GM12878 (cell line): ENCODE data around the gene CYREN. TPM values are rescaled to one million over a fixed set of nuclear protein-coding genes. Genes with fewer than 3 reads are reported as not detected.

ENCODE experiments used
- BCL11A ChIP-seq: IDR thresholded peaks from 2 replicates; pipeline ENCODE4 v1.6.1; 2011; ENCODE audit warnings: low read depth, low read length
- CREM ChIP-seq: IDR thresholded peaks from 2 replicates; pipeline ENCODE4 v1.6.1; 2014; ENCODE audit warnings: antibody characterized with exemption, low read depth
- KLF5 ChIP-seq: fragments of 450-650 bp; IDR thresholded peaks from 2 replicates; pipeline ENCODE4 v1.6.1; 2014; ENCODE audit warnings: mild to moderate bottlenecking; ENCODE audit not compliant: partially characterized antibody
- NFYA ChIP-seq: IDR thresholded peaks from 2 replicates; pipeline ENCODE4 v1.6.1; 2011; ENCODE audit warnings: low read depth, mild to moderate bottlenecking, low read length, improper control_type of control experiment, borderline replicate concordance
- WRNIP1 ChIP-seq: IDR thresholded peaks from 2 replicates; pipeline ENCODE4 v1.6.1; 2011; ENCODE audit warnings: low read depth, low read length, improper control_type of control experiment, borderline replicate concordance
- polyA plus RNA-seq, 11 experiments: library from polyadenylated mRNA; depleted of rRNA in 4 of 11; unstranded in 6 of 11; stranded (reverse) in 5 of 11; fragments of >200 nt; fragmentation: Nextera tagmentation in 4 of 11; fragmentation: Illumina TruSeq in 1 of 11; extraction: Ambion mirVana in 4 of 11; extraction: Trizol in 1 of 11; gene quantifications; 1 replicate in 1 of 11; 2 replicates in 10 of 11; pipeline versions ENCODE4 v1.2.1 to v1.2.3, GENCODE V29; 2011 to 2016; ENCODE audit warnings: inconsistent platforms in 2 of 11, missing spikeins in 2 of 11, low read depth in 1 of 11
- total RNA-seq, 4 experiments: library from RNA; depleted of rRNA in 3 of 4; stranded (reverse); fragments of >200 nt in 3 of 4; fragmentation: Illumina TruSeq in 1 of 4; extraction: Trizol in 1 of 4; gene quantifications; 2 replicates each; pipeline versions ENCODE4 v1.2.1 to v1.2.3, GENCODE V29; 2013 to 2021
- TF ChIP-seq, protein P1 (sequence below): IDR thresholded peaks from 2 replicates; pipeline ENCODE4 v1.6.1; 2012; ENCODE audit warnings: low read length, inconsistent platforms
- TF ChIP-seq, protein P2 (sequence below), 3 experiments: IDR thresholded peaks in 2 of 3; conservative IDR thresholded peaks in 1 of 3; 2 replicates each; pipeline ENCODE4 v1.5.1; 2011; ENCODE audit warnings: low read depth in 3 of 3, low read length in 3 of 3, mild to moderate bottlenecking in 3 of 3, control low read depth in 2 of 3, moderate library complexity in 2 of 3, inconsistent platforms in 1 of 3, mixed read lengths in 1 of 3; ENCODE audit not compliant: control insufficient read depth in 2 of 3, insufficient read depth in 1 of 3; ENCODE audit errors: extremely low read depth in 1 of 3
- TF ChIP-seq, protein P3 (sequence below): fragments of 450-650 bp; IDR thresholded peaks from 2 replicates; pipeline ENCODE4 v1.6.1; 2014; ENCODE audit warnings: mild to moderate bottlenecking
- TF ChIP-seq, protein P4 (sequence below): fragments of 450-650 bp; IDR thresholded peaks from 2 replicates; pipeline ENCODE4 v1.6.1; 2017; ENCODE audit warnings: mild to moderate bottlenecking

Gene CYREN
- total and polyA plus RNA-seq, 10 of the 15 experiments (the other 5 are each of a cell fraction or from before 2014, with no cell fraction given), result 8.7 to 64.3 (median 55.7) TPM

DNA sequence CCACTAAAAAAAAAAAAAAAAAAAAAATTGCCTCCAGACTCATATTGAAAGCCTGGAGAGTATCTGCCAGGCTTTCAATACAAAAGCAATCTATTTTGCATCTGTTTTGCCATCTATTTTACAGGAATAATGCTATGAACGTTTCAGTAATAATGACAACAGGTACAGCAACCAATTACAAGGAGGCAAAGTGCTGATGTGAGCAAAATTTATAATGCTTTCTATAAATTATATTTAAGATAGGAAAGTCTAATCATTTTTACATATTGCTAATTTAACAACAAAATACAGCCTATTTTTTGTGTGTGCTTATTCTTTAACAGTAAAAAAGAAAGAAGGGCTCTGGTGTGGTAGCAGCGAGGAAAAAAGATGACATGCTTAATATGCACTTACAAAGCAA, 30.8 kb upstream of the CYREN start (continued):
- TF ChIP-seq, protein P1, sequence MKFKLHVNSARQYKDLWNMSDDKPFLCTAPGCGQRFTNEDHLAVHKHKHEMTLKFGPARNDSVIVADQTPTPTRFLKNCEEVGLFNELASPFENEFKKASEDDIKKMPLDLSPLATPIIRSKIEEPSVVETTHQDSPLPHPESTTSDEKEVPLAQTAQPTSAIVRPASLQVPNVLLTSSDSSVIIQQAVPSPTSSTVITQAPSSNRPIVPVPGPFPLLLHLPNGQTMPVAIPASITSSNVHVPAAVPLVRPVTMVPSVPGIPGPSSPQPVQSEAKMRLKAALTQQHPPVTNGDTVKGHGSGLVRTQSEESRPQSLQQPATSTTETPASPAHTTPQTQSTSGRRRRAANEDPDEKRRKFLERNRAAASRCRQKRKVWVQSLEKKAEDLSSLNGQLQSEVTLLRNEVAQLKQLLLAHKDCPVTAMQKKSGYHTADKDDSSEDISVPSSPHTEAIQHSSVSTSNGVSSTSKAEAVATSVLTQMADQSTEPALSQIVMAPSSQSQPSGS, result no peak
- TF ChIP-seq, protein P2, sequence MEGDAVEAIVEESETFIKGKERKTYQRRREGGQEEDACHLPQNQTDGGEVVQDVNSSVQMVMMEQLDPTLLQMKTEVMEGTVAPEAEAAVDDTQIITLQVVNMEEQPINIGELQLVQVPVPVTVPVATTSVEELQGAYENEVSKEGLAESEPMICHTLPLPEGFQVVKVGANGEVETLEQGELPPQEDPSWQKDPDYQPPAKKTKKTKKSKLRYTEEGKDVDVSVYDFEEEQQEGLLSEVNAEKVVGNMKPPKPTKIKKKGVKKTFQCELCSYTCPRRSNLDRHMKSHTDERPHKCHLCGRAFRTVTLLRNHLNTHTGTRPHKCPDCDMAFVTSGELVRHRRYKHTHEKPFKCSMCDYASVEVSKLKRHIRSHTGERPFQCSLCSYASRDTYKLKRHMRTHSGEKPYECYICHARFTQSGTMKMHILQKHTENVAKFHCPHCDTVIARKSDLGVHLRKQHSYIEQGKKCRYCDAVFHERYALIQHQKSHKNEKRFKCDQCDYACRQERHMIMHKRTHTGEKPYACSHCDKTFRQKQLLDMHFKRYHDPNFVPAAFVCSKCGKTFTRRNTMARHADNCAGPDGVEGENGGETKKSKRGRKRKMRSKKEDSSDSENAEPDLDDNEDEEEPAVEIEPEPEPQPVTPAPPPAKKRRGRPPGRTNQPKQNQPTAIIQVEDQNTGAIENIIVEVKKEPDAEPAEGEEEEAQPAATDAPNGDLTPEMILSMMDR (IDR thresholded peaks at IDR 0.05 in 2 of 3, conservative IDR thresholded peaks at IDR 0.05 in 1 of 3; ENCODE audit: control insufficient read depth in 2 of 3, extremely low read depth in 1 of 3, insufficient read depth in 1 of 3, low read depth in 3 of 3, low read length in 3 of 3), result no peak
- TF ChIP-seq, protein P3, sequence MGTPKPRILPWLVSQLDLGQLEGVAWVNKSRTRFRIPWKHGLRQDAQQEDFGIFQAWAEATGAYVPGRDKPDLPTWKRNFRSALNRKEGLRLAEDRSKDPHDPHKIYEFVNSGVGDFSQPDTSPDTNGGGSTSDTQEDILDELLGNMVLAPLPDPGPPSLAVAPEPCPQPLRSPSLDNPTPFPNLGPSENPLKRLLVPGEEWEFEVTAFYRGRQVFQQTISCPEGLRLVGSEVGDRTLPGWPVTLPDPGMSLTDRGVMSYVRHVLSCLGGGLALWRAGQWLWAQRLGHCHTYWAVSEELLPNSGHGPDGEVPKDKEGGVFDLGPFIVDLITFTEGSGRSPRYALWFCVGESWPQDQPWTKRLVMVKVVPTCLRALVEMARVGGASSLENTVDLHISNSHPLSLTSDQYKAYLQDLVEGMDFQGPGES, result no peak
- no peak for TF ChIP-seq CREM
- TF ChIP-seq BCL11A, result no peak
- TF ChIP-seq, protein P4, sequence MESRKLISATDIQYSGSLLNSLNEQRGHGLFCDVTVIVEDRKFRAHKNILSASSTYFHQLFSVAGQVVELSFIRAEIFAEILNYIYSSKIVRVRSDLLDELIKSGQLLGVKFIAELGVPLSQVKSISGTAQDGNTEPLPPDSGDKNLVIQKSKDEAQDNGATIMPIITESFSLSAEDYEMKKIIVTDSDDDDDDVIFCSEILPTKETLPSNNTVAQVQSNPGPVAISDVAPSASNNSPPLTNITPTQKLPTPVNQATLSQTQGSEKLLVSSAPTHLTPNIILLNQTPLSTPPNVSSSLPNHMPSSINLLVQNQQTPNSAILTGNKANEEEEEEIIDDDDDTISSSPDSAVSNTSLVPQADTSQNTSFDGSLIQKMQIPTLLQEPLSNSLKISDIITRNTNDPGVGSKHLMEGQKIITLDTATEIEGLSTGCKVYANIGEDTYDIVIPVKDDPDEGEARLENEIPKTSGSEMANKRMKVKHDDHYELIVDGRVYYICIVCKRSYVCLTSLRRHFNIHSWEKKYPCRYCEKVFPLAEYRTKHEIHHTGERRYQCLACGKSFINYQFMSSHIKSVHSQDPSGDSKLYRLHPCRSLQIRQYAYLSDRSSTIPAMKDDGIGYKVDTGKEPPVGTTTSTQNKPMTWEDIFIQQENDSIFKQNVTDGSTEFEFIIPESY, result no peak
- no peak for TF ChIP-seq KLF5
- no peak for TF ChIP-seq NFYA
- no peak for TF ChIP-seq WRNIP1
- TF ChIP-seq, all 136 proteins: peak for 0
